ENCODE measurements around the gene MAG.

The MAG gene

DNA sequence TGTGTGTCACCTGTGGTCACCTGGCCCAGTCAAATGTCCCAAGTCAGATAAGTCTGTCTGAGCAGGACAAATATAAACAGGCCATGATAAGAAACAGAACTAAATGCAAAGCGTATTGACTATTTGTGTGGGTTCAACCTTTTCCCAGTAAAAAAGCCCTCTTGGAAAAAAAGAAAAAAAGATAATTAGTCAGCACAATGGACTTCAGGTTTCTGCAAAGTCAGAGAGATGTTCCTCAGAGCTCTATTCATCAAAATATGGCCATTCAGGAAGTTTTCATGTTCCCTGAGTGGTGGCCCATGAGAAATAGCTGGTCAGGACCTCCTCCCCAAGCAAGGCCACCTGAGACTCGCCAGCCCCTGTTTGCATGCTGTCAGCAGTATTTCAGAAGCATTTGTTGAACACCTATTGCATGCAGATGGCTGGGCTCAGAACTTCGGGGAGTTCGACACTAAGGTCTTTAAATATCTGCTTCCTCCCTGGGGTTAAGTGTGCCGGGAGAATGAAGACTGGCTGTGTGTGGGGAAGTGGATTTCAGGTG, 69.0 kb downstream of the MAG start:
- H3K4me3 ChIP-seq (ENCODE audit: low read depth, low read length), result no peak overlapping the region
- DNase-seq (ENCODE audit: low read depth, low spot score), result no peak
- no peak for TF ChIP-seq CTCF (IDR thresholded peaks at IDR 0.05; ENCODE audit: low read depth, low read length)
- in situ Hi-C loops (cut with HindIII; ENCODE audit: low sequenced_read_pairs), result no loop called here

- H3K4me3 ChIP-seq (ENCODE audit: low read depth, low read length), result no peak overlapping the region
- in situ Hi-C loops (cut with HindIII; ENCODE audit: low sequenced_read_pairs), result no loop called here
- DNase-seq (ENCODE audit: low read depth, low spot score), result no peak
- no peak for TF ChIP-seq CTCF (IDR thresholded peaks at IDR 0.05; ENCODE audit: low read depth, low read length)
Observed at GRCh38 chr19:35362261-35363000, 70.5 kb downstream of the MAG start.

GRCh38 chr19:35363001-35363590, 71.1 kb downstream of the MAG start:
- in situ Hi-C loops (cut with HindIII; ENCODE audit: low sequenced_read_pairs), result no loop called here
- DNase-seq (ENCODE audit: low read depth, low spot score), result no peak
- no peak for TF ChIP-seq CTCF (IDR thresholded peaks at IDR 0.05; ENCODE audit: low read depth, low read length)
- H3K4me3 ChIP-seq (ENCODE audit: low read depth, low read length), result no peak overlapping the region
